H9 (cell line): ENCODE results near the gene CSTPP1. TPM values are rescaled to one million over a fixed set of nuclear protein-coding genes. Genes with fewer than 3 reads are reported as not detected.

Experiments
- DNase-seq: peaks from one replicate; pipeline ENCODE4 v3.0.0-alpha.2; 2017
- H2AFZ ChIP-seq: one replicate; pipeline ENCODE4 v1.6.1; 2013; ENCODE audit warnings: mild to moderate bottlenecking, low read length, control low read depth, moderate library complexity
- H2AK5ac ChIP-seq: 2 replicates; pipeline ENCODE4 v1.6.1; 2013; ENCODE audit warnings: low read length, control low read depth, mixed read lengths; ENCODE audit not compliant: insufficient read length
- H2BK120ac ChIP-seq: one replicate; pipeline ENCODE4 v1.6.1; 2013; ENCODE audit warnings: low read depth, mild to moderate bottlenecking, low read length, control low read depth, inconsistent platforms; ENCODE audit not compliant: poor library complexity, severe bottlenecking
- H2BK12ac ChIP-seq: 2 replicates; pipeline ENCODE4 v1.6.1; 2013; ENCODE audit warnings: low read length, control low read depth, mixed read lengths, low read depth; ENCODE audit not compliant: insufficient read length
- H2BK15ac ChIP-seq: 2 replicates; pipeline ENCODE4 v1.6.1; 2013; ENCODE audit warnings: low read depth, low read length, control low read depth
- H2BK20ac ChIP-seq: one replicate; pipeline ENCODE4 v1.6.1; 2013; ENCODE audit warnings: low read depth, mild to moderate bottlenecking, low read length, control low read depth, inconsistent platforms; ENCODE audit not compliant: poor library complexity, severe bottlenecking
- H2BK5ac ChIP-seq: 2 replicates; pipeline ENCODE4 v1.6.1; 2013; ENCODE audit warnings: low read length, control low read depth, mixed read lengths; ENCODE audit not compliant: insufficient read length
- H3K14ac ChIP-seq: 2 replicates; pipeline ENCODE4 v1.6.1; 2013; ENCODE audit warnings: low read length, control low read depth; ENCODE audit not compliant: insufficient read depth
- H3K18ac ChIP-seq: 2 replicates; pipeline ENCODE4 v1.6.1; 2013; ENCODE audit warnings: low read depth, mild to moderate bottlenecking, mixed read lengths, low read length, control low read depth; ENCODE audit not compliant: insufficient read length
- H3K23ac ChIP-seq: 2 replicates; pipeline ENCODE4 v1.6.1; 2013; ENCODE audit warnings: low read length, control low read depth, mixed read lengths, low read depth; ENCODE audit not compliant: insufficient read length
- H3K23me2 ChIP-seq: 2 replicates; pipeline ENCODE4 v1.6.1; 2013; ENCODE audit warnings: low read depth, mild to moderate bottlenecking, mixed read lengths, low read length, control low read depth; ENCODE audit not compliant: insufficient read length, poor library complexity, severe bottlenecking
- H3K27ac ChIP-seq: 2 replicates; pipeline ENCODE4 v1.5.1; 2013; ENCODE audit warnings: low read length, control low read depth, mixed read lengths, low read depth; ENCODE audit not compliant: insufficient read length
- H3K27me3 ChIP-seq: 2 replicates; pipeline ENCODE4 v1.6.1; 2013; ENCODE audit warnings: low read length, control low read depth, inconsistent platforms; ENCODE audit not compliant: insufficient read depth
- H3K4ac ChIP-seq: 2 replicates; pipeline ENCODE4 v1.6.1; 2013; ENCODE audit warnings: low read depth, mild to moderate bottlenecking, control low read depth, inconsistent platforms, low read length, moderate library complexity
- H3K4me1 ChIP-seq: 2 replicates; pipeline ENCODE4 v1.6.1; 2013; ENCODE audit warnings: low read length, control low read depth, inconsistent platforms; ENCODE audit not compliant: insufficient read depth
- H3K4me2 ChIP-seq: 2 replicates; pipeline ENCODE4 v1.6.1; 2013; ENCODE audit warnings: low read length, control low read depth, mixed read lengths; ENCODE audit not compliant: insufficient read length, insufficient read depth
- H3K56ac ChIP-seq: 2 replicates; pipeline ENCODE4 v1.6.1; 2013; ENCODE audit warnings: low read depth, mild to moderate bottlenecking, mixed read lengths, low read length, control low read depth; ENCODE audit not compliant: insufficient read length
- H3K79me1 ChIP-seq: 2 replicates; pipeline ENCODE4 v1.6.1; 2013; ENCODE audit warnings: low read depth, mild to moderate bottlenecking, moderate library complexity, low read length, control low read depth, inconsistent platforms; ENCODE audit not compliant: insufficient read depth, poor library complexity, severe bottlenecking
- H3K79me2 ChIP-seq: 2 replicates; pipeline ENCODE4 v1.6.1; 2013; ENCODE audit warnings: low read length, control low read depth, inconsistent platforms; ENCODE audit not compliant: insufficient read depth
- H3K9ac ChIP-seq: 2 replicates; pipeline ENCODE4 v1.6.1; 2013; ENCODE audit warnings: low read length, control low read depth, mixed read lengths; ENCODE audit not compliant: insufficient read length; ENCODE audit errors: extremely low read depth
- H3K9me3 ChIP-seq: one replicate; pipeline ENCODE4 v1.6.1; 2013; ENCODE audit warnings: low read depth, low read length, inconsistent platforms; ENCODE audit not compliant: control insufficient read depth
- H3T11ph ChIP-seq: one replicate; pipeline ENCODE4 v1.6.1; 2013; ENCODE audit warnings: mild to moderate bottlenecking, low read length, control low read depth, inconsistent platforms
- H4K20me1 ChIP-seq: one replicate; pipeline ENCODE4 v1.6.1; 2013; ENCODE audit not compliant: control insufficient read depth, insufficient read length, insufficient read depth
- H4K5ac ChIP-seq: 2 replicates; pipeline ENCODE4 v1.6.1; 2013; ENCODE audit warnings: low read depth, mild to moderate bottlenecking, mixed read lengths, low read length, control low read depth; ENCODE audit not compliant: insufficient read length
- H4K8ac ChIP-seq: replicated peaks from 2 replicates; pipeline ENCODE4 v1.6.1; 2013; ENCODE audit warnings: low read length, control low read depth, mixed read lengths, low read depth; ENCODE audit not compliant: insufficient read length
- H4K91ac ChIP-seq: 2 replicates; pipeline ENCODE4 v1.6.1; 2013; ENCODE audit warnings: low read depth, mild to moderate bottlenecking, moderate library complexity, mixed read lengths, low read length, control low read depth; ENCODE audit not compliant: insufficient read length
- H3K27ac Mint-ChIP-seq, 3 experiments: 2 replicates in 2 of 3; 3 replicates in 1 of 3; pipeline ENCODE4 v1.8.0; 2020 to 2021; ENCODE audit warnings: mixed read lengths in 3 of 3, mild to moderate bottlenecking in 1 of 3, moderate library complexity in 1 of 3
- H3K27me3 Mint-ChIP-seq: 2 replicates; pipeline ENCODE4 v1.8.0; 2021; ENCODE audit warnings: low read depth, mild to moderate bottlenecking, moderate library complexity, mixed read lengths
- H3K36me3 Mint-ChIP-seq, 3 experiments: 2 replicates in 2 of 3; 3 replicates in 1 of 3; pipeline ENCODE4 v1.8.0; 2020 to 2021; ENCODE audit warnings: low read depth in 3 of 3, mixed read lengths in 3 of 3; ENCODE audit not compliant: insufficient read depth in 1 of 3
- H3K4me1 Mint-ChIP-seq, 2 experiments: 2 replicates each; pipeline ENCODE4 v1.8.0; 2020; ENCODE audit warnings: mixed read lengths in 2 of 2
- H3K4me3 Mint-ChIP-seq, 2 experiments: 2 replicates in 1 of 2; 3 replicates in 1 of 2; pipeline ENCODE4 v1.8.0; 2020 to 2021; ENCODE audit warnings: mild to moderate bottlenecking in 2 of 2, mixed read lengths in 2 of 2, moderate library complexity in 1 of 2
- H3K9me3 Mint-ChIP-seq, 2 experiments: 2 replicates in 1 of 2; 3 replicates in 1 of 2; pipeline ENCODE4 v1.8.0; 2020; ENCODE audit warnings: mild to moderate bottlenecking in 2 of 2, mixed read lengths in 2 of 2, moderate library complexity in 1 of 2
- CTCF ChIP-seq: fragments of 200-600 bp; sonication (generic); conservative IDR thresholded peaks from 3 replicates; pipeline ENCODE4 v1.8.0; 2021; ENCODE audit warnings: antibody characterized with exemption, mild to moderate bottlenecking
- WGBS: extraction: QIAGEN DNeasy Blood & Tissue Kit; methylation state at CpG from one replicate; pipeline ENCODE4 v1.1.7; 2013; ENCODE audit warnings: missing lambda C conversion rate, low lambda C conversion rate, mixed read lengths; ENCODE audit not compliant: insufficient read length; ENCODE audit errors: extremely low coverage; 5-methylcytosine and 5-hydroxymethylcytosine counted together
- total RNA-seq: library from RNA; stranded (reverse); gene quantifications from 2 replicates; pipeline ENCODE4 v1.2.1, GENCODE V29; 2021

CSTPP1 gene
- total RNA-seq, 1 experiment from 2014 or later: 21.2 TPM

- Mint-ChIP-seq H3K4me1 (peaks cover 3 to 8% of the 10 kb centered on the region in 2 experiments; a peak in 1 of 4 replicates), H3K36me3 (peaks cover 17 to 46% (median 39%) of the 10 kb centered on the region in 3 experiments), H3K27me3 (no peaks in the 10 kb centered on the region; the same call in 1 of the 2 replicates), H3K4me3 (no peak overlapping the region), H3K9me3 (no peaks in the 10 kb centered on the region; a peak in 1 of 5 replicates), H3K27ac (no peak overlapping the region; a peak in 1 of 7 replicates)
- no peaks in the 10 kb centered on the region for H3K79me1 ChIP-seq
- H2BK120ac ChIP-seq: no peak overlapping the region
- no peak overlapping the region for H2BK12ac ChIP-seq
- H4K5ac ChIP-seq: no peak overlapping the region
- no peak overlapping the region for H2BK5ac ChIP-seq
- no peak overlapping the region for H4K8ac ChIP-seq
- H3K27ac ChIP-seq: no peak overlapping the region
- H3K4ac ChIP-seq: no peak overlapping the region
- no peak overlapping the region for H2AFZ ChIP-seq
- no peaks in the 10 kb centered on the region for H3K23me2 ChIP-seq
- no peaks in the 10 kb centered on the region for H3K27me3 ChIP-seq
- no peak for TF ChIP-seq CTCF
- no peak overlapping the region for H3K4me2 ChIP-seq
- H3K18ac ChIP-seq: no peak overlapping the region
- no peak overlapping the region for H2AK5ac ChIP-seq
- no peak overlapping the region for H3K14ac ChIP-seq
- no CpG with 5 or more reads among the region's 3 CpGs for WGBS
- H4K20me1 ChIP-seq: no peaks in the 10 kb centered on the region
- no peak overlapping the region for H3K56ac ChIP-seq
- no peak overlapping the region for H3K9ac ChIP-seq
- H3K23ac ChIP-seq: no peak overlapping the region
- no peak for DNase-seq
- H3T11ph ChIP-seq: no peak overlapping the region
- H3K9me3 ChIP-seq: no peaks in the 10 kb centered on the region
- no peak overlapping the region for H2BK20ac ChIP-seq
- H3K4me1 ChIP-seq: no peaks in the 10 kb centered on the region
- H3K79me2 ChIP-seq: no peaks in the 10 kb centered on the region
- H2BK15ac ChIP-seq: no peak overlapping the region
- H4K91ac ChIP-seq: no peak overlapping the region
Measured at GRCh38 chr11:47163193-47163592, 226.6 kb downstream of the CSTPP1 start.
